ENCODE results near the gene MAP1S.

The MAP1S gene

GRCh38 chr19:17770613-17771012, 51.3 kb downstream of the MAP1S start:
- Histone ChIP-seq H3K14ac (ENCODE audit: low read length) (no peak overlapping the region), H3K4me1 (ENCODE audit: control insufficient read depth in 1 of 2, insufficient read depth in 2 of 2, low read length in 2 of 2) (no peaks in the 10 kb centered on the region), H4K8ac (ENCODE audit: low read depth, low read length) (no peak overlapping the region), H3K4me3 (ENCODE audit: low read depth, low read length) (no peak overlapping the region), H2BK5ac (ENCODE audit: low read depth, low read length, poor library complexity) (no peak overlapping the region), H3K79me1 (ENCODE audit: low read length) (no peaks in the 10 kb centered on the region), H3K36me3 (ENCODE audit: control insufficient read depth in 1 of 2, insufficient read depth in 2 of 2, low read length in 2 of 2) (no peaks in the 10 kb centered on the region), H3K27ac (ENCODE audit: low read depth, low read length) (no peak overlapping the region), H3K79me2 (ENCODE audit: control insufficient read depth, insufficient read depth, low read length, poor library complexity) (no peaks in the 10 kb centered on the region), H3K4ac (ENCODE audit: low read depth, low read length) (no peak overlapping the region), H3K18ac (ENCODE audit: low read length) (no peak overlapping the region), H3K9me3 (ENCODE audit: insufficient read depth, low read depth, low read length) (peaks cover 2% of the 10 kb centered on the region), H4K12ac (ENCODE audit: low read depth, low read length) (no peak overlapping the region), H3K9ac (ENCODE audit: low read length) (no peak overlapping the region), H3K4me2 (ENCODE audit: low read length) (no peak overlapping the region), H2BK12ac (ENCODE audit: low read length) (no peak overlapping the region), H2AK5ac (ENCODE audit: low read length) (no peak overlapping the region), H4K91ac (ENCODE audit: low read depth, low read length) (no peak overlapping the region), H3K27me3 (ENCODE audit: insufficient read depth, low read length) (no peaks in the 10 kb centered on the region), H2BK120ac (ENCODE audit: insufficient read depth, low read length, poor library complexity) (no peak overlapping the region), H3K23ac (ENCODE audit: low read length) (no peak overlapping the region), H2AFZ (ENCODE audit: insufficient read depth, low read length, poor library complexity) (no peak overlapping the region)
- WGBS (ENCODE audit: extremely low coverage, insufficient coverage, insufficient read length), result no CpG with 5 or more reads among the region's 13 CpGs
- DNase-seq, result no peak

- Histone ChIP-seq H3K9me3 (ENCODE audit: insufficient read depth, low read depth, low read length) (peaks cover 2% of the 10 kb centered on the region), H3K27me3 (ENCODE audit: insufficient read depth, low read length) (no peaks in the 10 kb centered on the region)
- no CpG with 5 or more reads among the region's 4 CpGs for WGBS (ENCODE audit: extremely low coverage, insufficient coverage, insufficient read length)
Observed at GRCh38 chr19:17772172-17772571, 52.9 kb downstream of the MAP1S start.

GRCh38 chr19:17775245-17775927, 56.1 kb downstream of the MAP1S start:
- Histone ChIP-seq H3K18ac (ENCODE audit: low read length) (no peak overlapping the region), H4K91ac (ENCODE audit: low read depth, low read length) (no peak overlapping the region), H3K14ac (ENCODE audit: low read length) (no peak overlapping the region), H3K23ac (ENCODE audit: low read length) (no peak overlapping the region), H4K8ac (ENCODE audit: low read depth, low read length) (no peak overlapping the region), H2BK120ac (ENCODE audit: insufficient read depth, low read length, poor library complexity) (no peak overlapping the region), H3K9me3 (ENCODE audit: insufficient read depth, low read depth, low read length) (peaks cover 2% of the 10 kb centered on the region), H3K4me2 (ENCODE audit: low read length) (no peak overlapping the region), H3K27ac (ENCODE audit: low read depth, low read length) (no peak overlapping the region), H2AFZ (ENCODE audit: insufficient read depth, low read length, poor library complexity) (no peak overlapping the region), H3K79me2 (ENCODE audit: control insufficient read depth, insufficient read depth, low read length, poor library complexity) (no peaks in the 10 kb centered on the region), H3K4me3 (ENCODE audit: low read depth, low read length) (no peak overlapping the region), H3K9ac (ENCODE audit: low read length) (no peak overlapping the region), H4K12ac (ENCODE audit: low read depth, low read length) (no peak overlapping the region), H2BK12ac (ENCODE audit: low read length) (no peak overlapping the region), H3K79me1 (ENCODE audit: low read length) (no peaks in the 10 kb centered on the region), H2BK5ac (ENCODE audit: low read depth, low read length, poor library complexity) (no peak overlapping the region), H3K4ac (ENCODE audit: low read depth, low read length) (no peak overlapping the region), H2AK5ac (ENCODE audit: low read length) (no peak overlapping the region), H3K4me1 (ENCODE audit: control insufficient read depth in 1 of 2, insufficient read depth in 2 of 2, low read length in 2 of 2) (peaks cover 0 to 2% of the 10 kb centered on the region in 2 experiments), H3K27me3 (ENCODE audit: insufficient read depth, low read length) (no peaks in the 10 kb centered on the region), H3K36me3 (ENCODE audit: control insufficient read depth in 1 of 2, insufficient read depth in 2 of 2, low read length in 2 of 2) (no peaks in the 10 kb centered on the region)
- WGBS (ENCODE audit: extremely low coverage, insufficient coverage, insufficient read length), result no CpG with 5 or more reads among the region's 16 CpGs
- peak; percentile 62 to 88 for DNase-seq

More at GRCh38 chr19:17772172-17772571, 52.9 kb downstream of the MAP1S start:
- no peak overlapping the region for H3K23ac ChIP-seq (ENCODE audit: low read length)
- H2AK5ac ChIP-seq (ENCODE audit: low read length), result no peak overlapping the region
- H2AFZ ChIP-seq (ENCODE audit: insufficient read depth, low read length, poor library complexity), result no peak overlapping the region
- no peak overlapping the region for H3K4me2 ChIP-seq (ENCODE audit: low read length)
- H4K8ac ChIP-seq (ENCODE audit: low read depth, low read length), result no peak overlapping the region
- H3K14ac ChIP-seq (ENCODE audit: low read length), result no peak overlapping the region
- H3K79me2 ChIP-seq (ENCODE audit: control insufficient read depth, insufficient read depth, low read length, poor library complexity), result no peaks in the 10 kb centered on the region
- H3K4me1 ChIP-seq (ENCODE audit: control insufficient read depth in 1 of 2, insufficient read depth in 2 of 2, low read length in 2 of 2), result no peaks in the 10 kb centered on the region
- no peak for DNase-seq
- no peak overlapping the region for H2BK120ac ChIP-seq (ENCODE audit: insufficient read depth, low read length, poor library complexity)
- H3K79me1 ChIP-seq (ENCODE audit: low read length), result no peaks in the 10 kb centered on the region
- no peak overlapping the region for H3K18ac ChIP-seq (ENCODE audit: low read length)
- no peak overlapping the region for H2BK12ac ChIP-seq (ENCODE audit: low read length)
- no peak overlapping the region for H3K9ac ChIP-seq (ENCODE audit: low read length)
- H3K27ac ChIP-seq (ENCODE audit: low read depth, low read length), result no peak overlapping the region
- no peaks in the 10 kb centered on the region for H3K36me3 ChIP-seq (ENCODE audit: control insufficient read depth in 1 of 2, insufficient read depth in 2 of 2, low read length in 2 of 2)
- no peak overlapping the region for H3K4ac ChIP-seq (ENCODE audit: low read depth, low read length)
- no peak overlapping the region for H4K91ac ChIP-seq (ENCODE audit: low read depth, low read length)
- no peak overlapping the region for H3K4me3 ChIP-seq (ENCODE audit: low read depth, low read length)
- H2BK5ac ChIP-seq (ENCODE audit: low read depth, low read length, poor library complexity), result no peak overlapping the region
- H4K12ac ChIP-seq (ENCODE audit: low read depth, low read length), result no peak overlapping the region

GRCh38 chr19:17775991-17776803, 56.9 kb downstream of the MAP1S start:
- H4K8ac ChIP-seq (ENCODE audit: low read depth, low read length), result no peak overlapping the region
- H3K4me1 ChIP-seq (ENCODE audit: control insufficient read depth in 1 of 2, insufficient read depth in 2 of 2, low read length in 2 of 2), result peaks cover 0 to 2% of the 10 kb centered on the region in 2 experiments
- no peak overlapping the region for H3K18ac ChIP-seq (ENCODE audit: low read length)
- DNase-seq, result no peak
- no peak overlapping the region for H3K14ac ChIP-seq (ENCODE audit: low read length)
- no peak overlapping the region for H3K27ac ChIP-seq (ENCODE audit: low read depth, low read length)
- no peak overlapping the region for H2BK5ac ChIP-seq (ENCODE audit: low read depth, low read length, poor library complexity)
- no peaks in the 10 kb centered on the region for H3K79me1 ChIP-seq (ENCODE audit: low read length)
- H3K9ac ChIP-seq (ENCODE audit: low read length), result no peak overlapping the region
- no peak overlapping the region for H4K12ac ChIP-seq (ENCODE audit: low read depth, low read length)
- no peak overlapping the region for H2BK120ac ChIP-seq (ENCODE audit: insufficient read depth, low read length, poor library complexity)
- H2BK12ac ChIP-seq (ENCODE audit: low read length), result no peak overlapping the region
- no peak overlapping the region for H3K4me3 ChIP-seq (ENCODE audit: low read depth, low read length)
- no peak overlapping the region for H3K4me2 ChIP-seq (ENCODE audit: low read length)
- no peak overlapping the region for H4K91ac ChIP-seq (ENCODE audit: low read depth, low read length)
- H2AFZ ChIP-seq (ENCODE audit: insufficient read depth, low read length, poor library complexity), result no peak overlapping the region
- H3K9me3 ChIP-seq (ENCODE audit: insufficient read depth, low read depth, low read length), result peaks cover 2% of the 10 kb centered on the region
- no peaks in the 10 kb centered on the region for H3K27me3 ChIP-seq (ENCODE audit: insufficient read depth, low read length)
- H3K23ac ChIP-seq (ENCODE audit: low read length), result no peak overlapping the region
- H3K79me2 ChIP-seq (ENCODE audit: control insufficient read depth, insufficient read depth, low read length, poor library complexity), result no peaks in the 10 kb centered on the region
- no peak overlapping the region for H3K4ac ChIP-seq (ENCODE audit: low read depth, low read length)
- no peaks in the 10 kb centered on the region for H3K36me3 ChIP-seq (ENCODE audit: control insufficient read depth in 1 of 2, insufficient read depth in 2 of 2, low read length in 2 of 2)
- WGBS (ENCODE audit: extremely low coverage, insufficient coverage, insufficient read length), result no CpG with 5 or more reads among the region's 27 CpGs
- H2AK5ac ChIP-seq (ENCODE audit: low read length), result no peak overlapping the region

Data from trophoblast cell (in vitro differentiated cells and primary cell).